DND-41 (cell line): ENCODE measurements around the gene MRPS35.

ENCODE experiments used
- ATAC-seq: fragments of 200-7000 bp; cut with Tn5 transposase; 3 replicates; pipeline ENCODE4 v1.9.1; 2021; ENCODE audit warnings: low read depth; ENCODE audit not compliant: insufficient read depth
- DNase-seq: peaks from one replicate; pipeline ENCODE4 v3.0.0-alpha.2; 2020
- H2AFZ ChIP-seq: 2 replicates; pipeline ENCODE4 v1.6.0; 2012; ENCODE audit warnings: low read depth, low read length
- H3K27ac ChIP-seq: 2 replicates; pipeline ENCODE4 v1.5.1; 2012; ENCODE audit warnings: low read length, inconsistent platforms
- H3K27me3 ChIP-seq: fragments of 200-600 bp; sonication (generic); 2 replicates; pipeline ENCODE4 v1.6.0; 2012; ENCODE audit warnings: low read length, mild to moderate bottlenecking, inconsistent platforms; ENCODE audit not compliant: insufficient read depth, poor library complexity
- H3K36me3 ChIP-seq: 2 replicates; pipeline ENCODE4 v1.5.1; 2012; ENCODE audit warnings: low read length, inconsistent platforms; ENCODE audit not compliant: insufficient read depth
- H3K4me1 ChIP-seq: 2 replicates; pipeline ENCODE4 v1.5.1; 2012; ENCODE audit warnings: mild to moderate bottlenecking, low read length; ENCODE audit not compliant: insufficient read depth
- H3K4me2 ChIP-seq: 2 replicates; pipeline ENCODE4 v1.6.0; 2012; ENCODE audit warnings: mild to moderate bottlenecking, moderate library complexity, low read length, inconsistent platforms; ENCODE audit not compliant: insufficient read depth
- H3K4me3 ChIP-seq, 2 experiments: fragments of 200-600 bp in 1 of 2; shearing (Covaris generic) in 1 of 2; 2 replicates each; pipeline ENCODE4 v1.5.1; 2012 to 2016; ENCODE audit warnings: inconsistent platforms in 2 of 2, low read length in 2 of 2, mild to moderate bottlenecking in 2 of 2, low read depth in 1 of 2, moderate library complexity in 1 of 2
- H3K79me2 ChIP-seq: 2 replicates; pipeline ENCODE4 v1.6.0; 2012; ENCODE audit warnings: low read length, inconsistent platforms; ENCODE audit not compliant: insufficient read depth
- H3K9ac ChIP-seq: 2 replicates; pipeline ENCODE4 v1.6.0; 2012; ENCODE audit warnings: low read depth, mild to moderate bottlenecking, inconsistent platforms, low read length, moderate library complexity
- H3K9me3 ChIP-seq: 2 replicates; pipeline ENCODE4 v1.5.1; 2012; ENCODE audit warnings: low read length, moderate library complexity, mild to moderate bottlenecking, inconsistent platforms; ENCODE audit not compliant: insufficient read depth, severe bottlenecking
- H4K20me1 ChIP-seq: 2 replicates; pipeline ENCODE4 v1.6.0; 2012; ENCODE audit warnings: low read length; ENCODE audit not compliant: insufficient read depth
- EZH2 ChIP-seq: IDR thresholded peaks from 3 replicates; pipeline ENCODE4 v1.6.1; 2012; ENCODE audit warnings: borderline replicate concordance, low read depth, mild to moderate bottlenecking, moderate library complexity, low read length, inconsistent platforms; ENCODE audit not compliant: severe bottlenecking
- TF ChIP-seq, protein P1 (sequence below): IDR thresholded peaks from 2 replicates; pipeline ENCODE4 v1.5.1; 2012; ENCODE audit warnings: borderline replicate concordance, low read length, moderate library complexity, mild to moderate bottlenecking; ENCODE audit not compliant: poor library complexity, severe bottlenecking; ENCODE audit errors: extremely low read depth

Gene MRPS35

DNA sequence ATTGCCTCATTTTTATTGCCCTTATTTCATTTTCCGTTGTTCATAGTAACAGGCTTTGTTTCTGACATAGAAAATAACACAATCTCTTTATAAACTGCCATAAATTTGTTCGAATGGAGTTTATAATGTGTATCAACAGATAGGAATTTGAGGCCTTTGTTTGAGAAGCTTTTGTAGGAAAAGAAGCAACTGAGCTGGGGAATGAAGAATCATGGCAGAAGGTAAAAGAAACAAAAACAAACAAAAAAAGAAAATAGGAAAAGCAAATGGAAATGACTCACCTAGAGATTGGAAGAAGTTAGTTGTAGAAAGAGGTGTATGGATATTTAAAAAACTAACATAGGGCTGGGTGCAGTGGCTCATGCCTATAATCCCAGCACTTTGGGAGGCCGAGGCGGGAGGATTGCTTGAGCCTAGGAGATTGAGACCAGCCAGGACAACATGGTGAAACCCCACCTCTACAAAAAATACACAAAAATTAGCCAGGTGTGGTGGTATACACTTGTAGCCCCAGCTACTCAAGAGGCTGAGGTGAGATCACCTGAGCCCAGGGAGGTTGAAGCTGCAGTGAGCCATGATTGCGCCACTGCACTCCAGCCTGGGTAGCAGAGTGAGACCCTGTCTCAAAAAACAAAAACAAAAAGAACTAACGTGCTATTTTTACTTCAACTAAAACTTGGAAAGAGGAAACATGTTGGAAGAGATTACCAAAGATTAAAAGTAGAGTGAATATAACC is 14.9 kb upstream of the MRPS35 start:
- no peak for ATAC-seq
- H3K79me2 ChIP-seq = no peaks in the 10 kb centered on the region
- H4K20me1 ChIP-seq = no peaks in the 10 kb centered on the region
- no peaks in the 10 kb centered on the region for H3K9me3 ChIP-seq
- TF ChIP-seq, protein P1, sequence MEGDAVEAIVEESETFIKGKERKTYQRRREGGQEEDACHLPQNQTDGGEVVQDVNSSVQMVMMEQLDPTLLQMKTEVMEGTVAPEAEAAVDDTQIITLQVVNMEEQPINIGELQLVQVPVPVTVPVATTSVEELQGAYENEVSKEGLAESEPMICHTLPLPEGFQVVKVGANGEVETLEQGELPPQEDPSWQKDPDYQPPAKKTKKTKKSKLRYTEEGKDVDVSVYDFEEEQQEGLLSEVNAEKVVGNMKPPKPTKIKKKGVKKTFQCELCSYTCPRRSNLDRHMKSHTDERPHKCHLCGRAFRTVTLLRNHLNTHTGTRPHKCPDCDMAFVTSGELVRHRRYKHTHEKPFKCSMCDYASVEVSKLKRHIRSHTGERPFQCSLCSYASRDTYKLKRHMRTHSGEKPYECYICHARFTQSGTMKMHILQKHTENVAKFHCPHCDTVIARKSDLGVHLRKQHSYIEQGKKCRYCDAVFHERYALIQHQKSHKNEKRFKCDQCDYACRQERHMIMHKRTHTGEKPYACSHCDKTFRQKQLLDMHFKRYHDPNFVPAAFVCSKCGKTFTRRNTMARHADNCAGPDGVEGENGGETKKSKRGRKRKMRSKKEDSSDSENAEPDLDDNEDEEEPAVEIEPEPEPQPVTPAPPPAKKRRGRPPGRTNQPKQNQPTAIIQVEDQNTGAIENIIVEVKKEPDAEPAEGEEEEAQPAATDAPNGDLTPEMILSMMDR = no peak
- TF ChIP-seq EZH2 = no peak
- no peak overlapping the region for H3K4me3 ChIP-seq
- DNase-seq = no peak
- H3K27me3 ChIP-seq = no peaks in the 10 kb centered on the region
- H3K4me1 ChIP-seq = no peaks in the 10 kb centered on the region
- no peak overlapping the region for H3K27ac ChIP-seq
- no peak overlapping the region for H3K9ac ChIP-seq
- no peak overlapping the region for H3K4me2 ChIP-seq
- H3K36me3 ChIP-seq = no peaks in the 10 kb centered on the region
- no peak overlapping the region for H2AFZ ChIP-seq

DNA sequence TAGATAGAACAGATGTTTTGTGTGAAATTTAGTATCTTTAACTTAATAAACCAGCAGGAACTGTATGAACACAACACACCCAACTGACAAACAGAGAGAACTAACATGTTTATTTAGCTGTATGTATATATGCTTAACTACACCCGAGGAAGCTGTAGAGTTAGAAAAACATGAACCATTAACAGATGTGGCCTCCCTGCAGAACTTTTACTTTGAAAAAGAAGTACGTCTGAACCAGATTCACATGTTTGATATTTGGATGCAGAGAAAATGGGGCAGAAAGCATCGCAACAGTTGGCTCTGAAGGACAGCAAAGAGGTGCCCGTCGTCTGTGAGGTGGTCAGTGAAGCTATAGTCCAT is 14.4 kb upstream of the MRPS35 start, which contains the start of gene REP15:
TSS of gene REP15 (plus strand) at position 155 of the 360 bp plus-strand sequence. CDS start at position 271, 116 bp downstream.
- no peak within 1 kb of the TSS for H3K4me3 ChIP-seq
- no peak for TF ChIP-seq EZH2
- TF ChIP-seq, protein P1 = no peak
- no peaks in the 10 kb centered on the region for H3K36me3 ChIP-seq
- H3K27me3 ChIP-seq = no peaks in the 10 kb centered on the region
- H3K79me2 ChIP-seq = no peaks in the 10 kb centered on the region
- no peak for ATAC-seq
- no peaks in the 10 kb centered on the region for H4K20me1 ChIP-seq
- H3K4me2 ChIP-seq = no peak within 1 kb of the TSS
- H2AFZ ChIP-seq = no peak within 1 kb of the TSS
- H3K9ac ChIP-seq = no peak within 1 kb of the TSS
- no peaks in the 10 kb centered on the region for H3K9me3 ChIP-seq
- H3K4me1 ChIP-seq = no peaks in the 10 kb centered on the region
- no peak for DNase-seq
- H3K27ac ChIP-seq = no peak within 1 kb of the TSS

DNA sequence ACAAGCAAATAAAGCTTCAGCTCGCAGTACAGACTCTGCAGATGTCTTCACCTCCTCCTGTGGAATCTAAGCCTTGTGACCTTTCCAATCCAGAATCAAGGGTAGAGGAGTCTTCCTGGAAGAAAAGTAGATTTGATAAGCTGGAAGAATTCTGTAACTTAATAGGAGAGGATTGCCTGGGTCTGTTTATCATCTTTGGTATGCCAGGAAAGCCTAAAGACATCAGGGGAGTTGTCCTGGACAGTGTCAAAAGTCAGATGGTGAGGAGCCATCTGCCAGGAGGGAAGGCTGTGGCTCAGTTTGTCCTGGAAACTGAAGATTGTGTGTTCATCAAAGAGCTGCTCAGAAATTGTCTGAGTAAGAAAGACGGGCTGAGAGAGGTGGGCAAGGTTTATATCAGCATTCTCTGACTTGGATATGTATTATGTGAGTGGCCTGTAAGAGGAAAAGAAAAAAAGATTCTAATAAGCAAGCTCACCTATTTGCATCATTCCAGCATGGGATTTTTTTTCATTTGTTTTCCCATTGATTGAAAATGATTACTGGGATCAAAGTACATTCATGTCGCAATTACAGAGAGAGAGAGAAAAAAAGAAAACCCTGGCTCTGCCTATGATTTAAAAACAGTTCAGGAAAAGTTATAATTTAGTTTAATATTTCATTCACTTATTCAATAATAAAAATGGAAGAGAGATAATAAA is 13.6 kb upstream of the MRPS35 start:
- no peak overlapping the region for H2AFZ ChIP-seq
- H3K4me3 ChIP-seq = no peak overlapping the region
- no peak overlapping the region for H3K4me2 ChIP-seq
- H3K79me2 ChIP-seq = no peaks in the 10 kb centered on the region
- ATAC-seq (no peak), DNase-seq (no peak)
- no peaks in the 10 kb centered on the region for H3K36me3 ChIP-seq
- TF ChIP-seq, protein P1 = no peak
- no peak for TF ChIP-seq EZH2
- H3K4me1 ChIP-seq = no peaks in the 10 kb centered on the region
- H3K9me3 ChIP-seq = no peaks in the 10 kb centered on the region
- no peaks in the 10 kb centered on the region for H4K20me1 ChIP-seq
- H3K27ac ChIP-seq = no peak overlapping the region
- no peak overlapping the region for H3K9ac ChIP-seq
- H3K27me3 ChIP-seq = no peaks in the 10 kb centered on the region
